Type B pancreatic cell (in vitro differentiated cells): ENCODE results near the gene TIMM10. TPM values are rescaled to one million over a fixed set of nuclear protein-coding genes. Genes with fewer than 3 reads are reported as not detected.

Experiments used
- DNase-seq: peaks from one replicate; pipeline ENCODE4 v3.0.0; 2021; ENCODE audit warnings: mixed read lengths; ENCODE audit not compliant: unreplicated experiment; ENCODE audit errors: extremely low spot score
- H3K27ac Mint-ChIP-seq: 2 replicates; pipeline ENCODE4 v1.8.0; 2021; ENCODE audit warnings: mild to moderate bottlenecking, mixed read lengths
- H3K27me3 Mint-ChIP-seq: 2 replicates; pipeline ENCODE4 v1.8.0; 2021; ENCODE audit warnings: mixed read lengths
- H3K36me3 Mint-ChIP-seq: 2 replicates; pipeline ENCODE4 v1.8.0; 2021; ENCODE audit warnings: mixed read lengths
- H3K4me1 Mint-ChIP-seq: one replicate; pipeline ENCODE4 v1.8.0; 2021; ENCODE audit warnings: mixed read lengths; ENCODE audit not compliant: unreplicated experiment
- H3K4me3 Mint-ChIP-seq: 2 replicates; pipeline ENCODE4 v1.8.0; 2021; ENCODE audit warnings: mild to moderate bottlenecking, mixed read lengths
- H3K9me3 Mint-ChIP-seq: 2 replicates; pipeline ENCODE4 v1.8.0; 2021; ENCODE audit warnings: mixed read lengths
- total RNA-seq: library from RNA; stranded (reverse); gene quantifications from 2 replicates; pipeline ENCODE4 v1.2.1, GENCODE V29; 2021; ENCODE audit warnings: low replicate concordance
- TF ChIP-seq, protein P1 (sequence below): fragments of 200-600 bp; sonication (generic); conservative IDR thresholded peaks from 2 replicates; pipeline ENCODE4 v1.5.0; 2021; ENCODE audit warnings: antibody characterized with exemption, mild to moderate bottlenecking

TIMM10 gene
- total RNA-seq, 1 donor from 2014 or later, result 64.2 TPM

- Mint-ChIP-seq H3K9me3 (no peaks in the 10 kb centered on the region), H3K4me3 (peak within 1 kb of the TSS; percentile 94), H3K4me1 (peaks cover 9% of the 10 kb centered on the region), H3K27ac (peak within 1 kb of the TSS; percentile 60), H3K27me3 (peaks cover 57% of the 10 kb centered on the region), H3K36me3 (no peaks in the 10 kb centered on the region)
- TF ChIP-seq, protein P1, sequence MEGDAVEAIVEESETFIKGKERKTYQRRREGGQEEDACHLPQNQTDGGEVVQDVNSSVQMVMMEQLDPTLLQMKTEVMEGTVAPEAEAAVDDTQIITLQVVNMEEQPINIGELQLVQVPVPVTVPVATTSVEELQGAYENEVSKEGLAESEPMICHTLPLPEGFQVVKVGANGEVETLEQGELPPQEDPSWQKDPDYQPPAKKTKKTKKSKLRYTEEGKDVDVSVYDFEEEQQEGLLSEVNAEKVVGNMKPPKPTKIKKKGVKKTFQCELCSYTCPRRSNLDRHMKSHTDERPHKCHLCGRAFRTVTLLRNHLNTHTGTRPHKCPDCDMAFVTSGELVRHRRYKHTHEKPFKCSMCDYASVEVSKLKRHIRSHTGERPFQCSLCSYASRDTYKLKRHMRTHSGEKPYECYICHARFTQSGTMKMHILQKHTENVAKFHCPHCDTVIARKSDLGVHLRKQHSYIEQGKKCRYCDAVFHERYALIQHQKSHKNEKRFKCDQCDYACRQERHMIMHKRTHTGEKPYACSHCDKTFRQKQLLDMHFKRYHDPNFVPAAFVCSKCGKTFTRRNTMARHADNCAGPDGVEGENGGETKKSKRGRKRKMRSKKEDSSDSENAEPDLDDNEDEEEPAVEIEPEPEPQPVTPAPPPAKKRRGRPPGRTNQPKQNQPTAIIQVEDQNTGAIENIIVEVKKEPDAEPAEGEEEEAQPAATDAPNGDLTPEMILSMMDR, result no peak
- no peak for DNase-seq
These were observed 15.1 kb downstream of the TIMM10 start, which contains the start of gene SLC43A1 for GRCh38 chr11:57515332-57516060. Gene SLC43A1 (minus strand): TSS chr11:57515702. CDS start chr11:57514111, 1,591 bp downstream.

- Mint-ChIP-seq H3K36me3 (no peaks in the 10 kb centered on the region), H3K27me3 (peaks cover 57% of the 10 kb centered on the region), H3K4me1 (peaks cover 9% of the 10 kb centered on the region), H3K4me3 (peak overlapping the region; percentile 92), H3K27ac (no peak overlapping the region), H3K9me3 (no peaks in the 10 kb centered on the region)
- TF ChIP-seq, protein P1, result no peak
- DNase-seq, result no peak
These were observed 15.8 kb downstream of the TIMM10 start for GRCh38 chr11:57514538-57515331.

- Mint-ChIP-seq H3K4me1 (peaks cover 9% of the 10 kb centered on the region), H3K27ac (no peak overlapping the region), H3K9me3 (no peaks in the 10 kb centered on the region), H3K36me3 (no peaks in the 10 kb centered on the region), H3K27me3 (peaks cover 57% of the 10 kb centered on the region), H3K4me3 (peak overlapping the region; percentile 92)
- TF ChIP-seq, protein P1, result no peak
- DNase-seq, result no peak
These were observed 16.5 kb downstream of the TIMM10 start for GRCh38 chr11:57513911-57514537.

- Mint-ChIP-seq H3K27me3 (peaks cover 53% of the 10 kb centered on the region), H3K4me3 (peak overlapping the region; percentile 82), H3K9me3 (no peaks in the 10 kb centered on the region), H3K27ac (peak overlapping the region; percentile 40), H3K4me1 (peaks cover 9% of the 10 kb centered on the region), H3K36me3 (no peaks in the 10 kb centered on the region)
- TF ChIP-seq, protein P1, result no peak
- DNase-seq, result no peak
These were observed 17.1 kb downstream of the TIMM10 start for GRCh38 chr11:57513452-57513795.

GRCh38 chr11:57512646-57513451 is 17.7 kb downstream of the TIMM10 start:
- Mint-ChIP-seq H3K27ac (no peak overlapping the region), H3K9me3 (no peaks in the 10 kb centered on the region), H3K4me3 (peak overlapping the region; percentile 82), H3K4me1 (peaks cover 9% of the 10 kb centered on the region), H3K27me3 (peaks cover 55% of the 10 kb centered on the region), H3K36me3 (no peaks in the 10 kb centered on the region)
- DNase-seq, result no peak
- TF ChIP-seq, protein P1, result no peak
